Neuron (in vitro differentiated cells): ENCODE data around the gene RPP40.
"Not testable (repeated sequence)": the region's sequence is repeated elsewhere in the genome, so short reads cannot be mapped to it uniquely, and the experiment has no call there.

ENCODE experiments used
- H2AFZ ChIP-seq: one replicate; pipeline ENCODE4 v1.6.1; 2013; ENCODE audit warnings: low read depth, mild to moderate bottlenecking, inconsistent platforms, low read length, moderate library complexity
- H3K27me3 ChIP-seq: one replicate; pipeline ENCODE4 v1.6.1; 2013; ENCODE audit warnings: low read length; ENCODE audit not compliant: insufficient read depth
- H3K36me3 ChIP-seq: one replicate; pipeline ENCODE4 v1.6.1; 2013; ENCODE audit warnings: low read length; ENCODE audit not compliant: insufficient read depth
- H3K4me1 ChIP-seq: one replicate; pipeline ENCODE4 v1.6.1; 2013; ENCODE audit warnings: low read length; ENCODE audit not compliant: insufficient read depth
- H3K4me3 ChIP-seq: 2 replicates; pipeline ENCODE4 v1.5.1; 2013; ENCODE audit warnings: mild to moderate bottlenecking, low read length, moderate library complexity
- H3K9me3 ChIP-seq: one replicate; pipeline ENCODE4 v1.6.1; 2013; ENCODE audit warnings: low read length

The RPP40 gene

DNA sequence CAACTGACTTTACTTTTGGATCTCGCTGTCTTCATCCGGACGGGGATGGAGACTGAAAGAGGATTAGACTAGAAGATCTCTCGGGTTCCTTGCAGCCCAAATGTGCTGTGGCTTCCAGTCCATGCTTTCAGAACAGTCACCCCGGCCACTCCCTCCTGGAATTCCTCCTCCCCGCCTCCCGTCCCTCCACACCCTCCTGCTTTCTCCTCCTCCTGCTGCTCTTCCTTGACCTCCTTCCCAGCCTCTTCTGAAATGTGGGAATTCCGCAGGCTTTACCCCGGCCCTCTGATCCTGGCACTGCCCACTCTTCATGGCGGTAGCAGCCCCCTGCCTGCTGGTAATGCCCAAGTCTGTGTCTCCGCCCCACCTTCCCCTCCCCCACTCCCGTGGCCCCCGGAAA, 28.9 kb upstream of the RPP40 start:
- H3K27me3 ChIP-seq, H2AFZ ChIP-seq, H3K4me1 ChIP-seq, H3K9me3 ChIP-seq, H3K36me3 ChIP-seq, H3K4me3 ChIP-seq: not testable (repeated sequence)

- Histone ChIP-seq H2AFZ (no peak overlapping the region), H3K9me3 (no peaks in the 10 kb centered on the region), H3K4me1 (peaks cover 5% of the 10 kb centered on the region), H3K4me3 (no peak overlapping the region), H3K36me3 (no peaks in the 10 kb centered on the region), H3K27me3 (no peaks in the 10 kb centered on the region)
Observed at GRCh38 chr6:5031150-5031549, 27.3 kb upstream of the RPP40 start.

GRCh38 chr6:5030596-5031136, 26.8 kb upstream of the RPP40 start:
- Histone ChIP-seq H2AFZ (no peak overlapping the region), H3K27me3 (no peaks in the 10 kb centered on the region), H3K4me1 (peaks cover 7% of the 10 kb centered on the region), H3K36me3 (no peaks in the 10 kb centered on the region), H3K9me3 (no peaks in the 10 kb centered on the region), H3K4me3 (no peak overlapping the region)

DNA sequence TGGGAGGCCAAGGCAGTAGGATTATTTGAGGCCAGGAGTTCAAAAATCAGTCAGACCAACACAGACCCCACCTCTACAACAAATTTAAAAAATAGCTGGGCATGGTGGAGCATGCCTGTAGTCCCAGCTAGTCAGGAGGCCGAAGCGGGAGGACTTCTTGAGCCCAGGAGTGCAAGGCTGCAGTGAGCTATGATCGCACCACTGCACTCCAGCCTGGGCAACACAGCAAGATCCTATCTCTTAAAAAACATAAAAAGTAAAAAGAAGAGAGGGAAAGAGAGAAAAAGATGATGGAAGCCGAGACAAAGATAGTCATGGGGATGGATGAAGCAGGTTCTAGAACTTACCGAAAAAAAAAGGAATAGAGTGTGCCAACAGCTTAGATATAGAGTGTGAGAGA, 25.8 kb upstream of the RPP40 start:
- H3K36me3 ChIP-seq, result no peaks in the 10 kb centered on the region
- no peaks in the 10 kb centered on the region for H3K9me3 ChIP-seq
- H2AFZ ChIP-seq, result no peak overlapping the region
- no peak overlapping the region for H3K4me3 ChIP-seq
- no peaks in the 10 kb centered on the region for H3K27me3 ChIP-seq
- H3K4me1 ChIP-seq, result peaks cover 11% of the 10 kb centered on the region

GRCh38 chr6:5028921-5029320, 25.1 kb upstream of the RPP40 start:
- Histone ChIP-seq H3K9me3 (no peaks in the 10 kb centered on the region), H3K27me3 (no peaks in the 10 kb centered on the region), H3K4me1 (peaks cover 11% of the 10 kb centered on the region), H2AFZ (no peak overlapping the region), H3K4me3 (no peak overlapping the region), H3K36me3 (no peaks in the 10 kb centered on the region)

- Histone ChIP-seq H3K9me3 (no peaks in the 10 kb centered on the region), H2AFZ (no peak overlapping the region), H3K4me1 (peaks cover 11% of the 10 kb centered on the region), H3K27me3 (no peaks in the 10 kb centered on the region), H3K4me3 (no peak overlapping the region), H3K36me3 (no peaks in the 10 kb centered on the region)
Observed at GRCh38 chr6:5028301-5028700, 24.5 kb upstream of the RPP40 start.

DNA sequence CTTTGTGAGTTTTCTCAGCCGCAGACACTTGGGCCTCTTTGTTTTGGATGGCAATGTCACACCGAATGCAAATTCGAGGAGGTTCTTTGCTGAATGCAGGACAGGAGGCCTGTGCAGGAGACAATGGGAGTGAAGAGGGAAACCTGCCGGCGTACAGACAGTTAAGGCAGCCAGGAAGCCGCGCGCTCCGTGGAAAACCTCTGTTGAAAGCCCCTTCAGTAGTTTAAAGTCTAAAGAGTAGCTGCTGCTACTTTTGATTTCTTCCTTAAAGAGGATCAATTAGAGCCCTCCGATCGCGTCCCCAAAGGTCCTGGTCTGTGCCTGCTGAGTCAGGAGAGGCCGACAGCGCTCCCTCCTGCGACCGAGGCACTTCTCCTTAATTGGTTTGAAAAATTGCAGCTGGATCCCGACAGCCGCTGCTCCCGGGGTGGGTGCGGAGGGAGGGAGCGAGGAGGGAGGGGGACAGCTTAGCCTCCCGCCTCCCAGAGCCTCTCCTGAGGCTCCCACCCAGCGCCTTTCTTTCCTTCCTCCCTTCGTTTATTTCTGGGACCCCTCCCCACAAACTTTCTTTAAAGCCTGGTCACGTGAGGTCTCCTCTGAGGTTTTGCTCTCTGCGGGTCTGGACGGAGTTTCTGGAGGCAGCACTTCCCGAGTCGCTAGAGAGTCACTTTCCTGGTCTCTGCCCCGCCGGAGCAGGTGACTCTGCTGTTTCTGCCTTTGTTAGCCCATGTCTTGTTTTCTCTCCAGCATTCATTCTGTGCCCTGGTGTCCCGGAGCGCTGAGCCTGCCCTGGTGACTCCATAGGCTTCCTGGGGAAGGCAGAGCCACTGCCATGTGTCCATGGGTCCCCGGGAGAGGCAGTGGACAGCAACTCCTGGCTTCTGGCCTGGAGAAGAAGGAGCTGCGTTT, 22.3 kb upstream of the RPP40 start:
- Histone ChIP-seq H3K4me1 (peaks cover 11% of the 10 kb centered on the region), H3K36me3 (no peaks in the 10 kb centered on the region), H3K4me3 (peak overlapping the region; percentile 51), H3K9me3 (no peaks in the 10 kb centered on the region), H3K27me3 (no peaks in the 10 kb centered on the region), H2AFZ (peak overlapping the region; percentile 79)

- no peaks in the 10 kb centered on the region for H3K36me3 ChIP-seq
- H3K4me1 ChIP-seq, result peaks cover 11% of the 10 kb centered on the region
- no peaks in the 10 kb centered on the region for H3K27me3 ChIP-seq
- H2AFZ ChIP-seq, result no peak overlapping the region
- H3K9me3 ChIP-seq, result peaks cover 1% of the 10 kb centered on the region
- no peak overlapping the region for H3K4me3 ChIP-seq
Observed at GRCh38 chr6:5023923-5024322, 20.1 kb upstream of the RPP40 start.

DNA sequence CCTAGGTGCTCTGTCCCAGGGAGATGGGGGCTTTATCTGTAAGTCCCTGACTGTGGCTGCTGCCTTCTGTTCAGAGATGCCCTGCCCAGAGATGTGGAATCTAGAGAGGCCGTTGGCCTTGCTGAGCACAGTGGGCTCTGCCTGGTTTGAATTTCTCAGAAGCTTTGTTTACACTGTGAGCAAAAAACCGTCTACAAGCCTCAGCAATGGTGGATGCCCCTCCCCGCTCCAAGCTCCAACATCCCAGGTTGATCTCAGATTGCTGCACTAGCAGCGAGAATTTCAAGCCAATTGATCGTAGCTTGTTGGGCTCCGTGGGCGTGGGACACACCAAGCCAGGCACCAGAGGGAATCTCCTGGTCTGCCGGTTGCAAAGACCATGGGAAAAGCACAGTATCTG, 16.3 kb upstream of the RPP40 start:
- Histone ChIP-seq H3K4me3 (no peak overlapping the region), H3K27me3 (no peaks in the 10 kb centered on the region), H2AFZ (no peak overlapping the region), H3K4me1 (no peaks in the 10 kb centered on the region), H3K36me3 (no peaks in the 10 kb centered on the region), H3K9me3 (peaks cover 1% of the 10 kb centered on the region)

DNA sequence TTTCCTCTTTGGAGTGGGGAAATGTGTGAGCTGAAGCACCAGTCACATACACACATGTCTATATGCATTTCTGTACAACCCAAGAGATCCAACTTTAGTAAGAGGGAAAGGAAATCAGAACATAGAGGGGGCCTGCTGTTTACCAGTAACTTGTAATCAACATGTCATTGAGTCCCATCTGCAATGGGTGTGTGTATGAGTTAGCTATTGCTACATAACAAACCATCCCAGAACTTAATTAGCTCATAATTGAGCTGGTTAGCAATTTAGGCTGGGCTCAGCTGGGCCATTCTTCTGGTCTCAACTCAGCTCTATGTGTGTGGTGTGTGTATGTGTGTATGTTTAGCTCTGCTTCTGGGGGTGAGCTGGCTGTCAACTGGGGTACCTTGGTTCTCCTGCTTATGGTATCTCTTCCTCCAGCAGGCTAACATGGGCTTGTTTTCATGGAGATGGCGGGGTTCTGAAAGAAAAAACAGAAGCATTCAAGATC, 10.3 kb upstream of the RPP40 start:
- Histone ChIP-seq H3K4me3 (no peak overlapping the region), H3K27me3 (no peaks in the 10 kb centered on the region), H3K4me1 (no peaks in the 10 kb centered on the region), H2AFZ (no peak overlapping the region), H3K36me3 (no peaks in the 10 kb centered on the region), H3K9me3 (no peaks in the 10 kb centered on the region)

GRCh38 chr6:5012519-5012918, 8.7 kb upstream of the RPP40 start:
- no peaks in the 10 kb centered on the region for H3K9me3 ChIP-seq
- no peak overlapping the region for H2AFZ ChIP-seq
- H3K4me3 ChIP-seq, result no peak overlapping the region
- H3K4me1 ChIP-seq, result no peaks in the 10 kb centered on the region
- H3K27me3 ChIP-seq, result no peaks in the 10 kb centered on the region
- H3K36me3 ChIP-seq, result no peaks in the 10 kb centered on the region

DNA sequence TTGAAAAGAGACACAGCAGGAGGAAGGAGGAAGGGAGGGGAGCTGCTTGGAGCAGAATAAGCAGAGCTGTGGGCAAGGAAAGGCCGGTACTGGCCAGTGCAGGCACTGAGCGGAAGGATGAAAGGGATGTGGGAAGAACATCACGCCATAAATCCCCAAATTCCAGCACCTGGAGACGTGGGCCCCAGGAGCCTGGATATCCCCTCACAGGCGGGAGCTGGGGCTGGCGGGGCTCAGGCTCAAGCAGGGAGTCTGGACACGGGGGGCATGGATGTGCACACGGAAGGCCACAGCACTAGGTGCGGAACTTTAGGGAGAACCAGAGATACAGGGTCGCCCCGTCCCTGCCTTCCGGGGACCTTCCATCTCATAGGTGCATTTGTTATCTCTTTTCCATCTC, 7.5 kb upstream of the RPP40 start:
- no peaks in the 10 kb centered on the region for H3K27me3 ChIP-seq
- H3K36me3 ChIP-seq, result no peaks in the 10 kb centered on the region
- no peaks in the 10 kb centered on the region for H3K9me3 ChIP-seq
- no peak overlapping the region for H3K4me3 ChIP-seq
- H2AFZ ChIP-seq, result no peak overlapping the region
- no peaks in the 10 kb centered on the region for H3K4me1 ChIP-seq

DNA sequence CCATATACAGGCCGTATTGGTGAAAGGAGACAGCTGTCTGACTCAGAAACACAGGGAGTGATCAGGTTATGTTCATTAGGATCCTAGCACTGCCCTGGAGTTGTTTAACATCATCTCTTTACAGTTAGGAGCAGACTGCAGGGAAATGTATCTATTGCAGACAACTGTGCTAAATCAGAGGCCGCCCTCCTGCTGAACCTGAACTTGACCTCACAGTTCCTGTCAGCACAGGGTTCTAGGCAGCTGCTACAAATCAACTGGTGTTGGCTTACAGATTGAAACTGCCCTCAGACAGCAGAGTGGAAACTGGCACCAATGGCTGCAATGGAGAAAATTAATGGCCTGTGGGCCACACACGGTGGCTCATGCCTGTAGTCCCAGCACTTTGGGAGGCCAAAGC, 3.7 kb upstream of the RPP40 start:
- H2AFZ ChIP-seq, result no peak overlapping the region
- H3K4me3 ChIP-seq, result no peak overlapping the region
- H3K27me3 ChIP-seq, result no peaks in the 10 kb centered on the region
- peaks cover 3% of the 10 kb centered on the region for H3K4me1 ChIP-seq
- H3K9me3 ChIP-seq, result no peaks in the 10 kb centered on the region
- H3K36me3 ChIP-seq, result no peaks in the 10 kb centered on the region
